Measurements from ENCODE around the gene KCTD21. TPM values are rescaled to one million over a fixed set of nuclear protein-coding genes. Genes with fewer than 3 reads are reported as not detected.

The KCTD21 gene
- total and polyA plus RNA-seq, 10 of the 15 experiments (the other 5 are each of a cell fraction or from before 2014, with no cell fraction given), result 0.63 to 5.4 (median 3.6) TPM

GRCh38 chr11:78166855-78167469 is 21.5 kb downstream of the KCTD21 start:
- BruUV-seq (replicated peaks), result no TSS peak
- ChIA-PET CTCF (no interaction called here), SMC1A (ENCODE audit: uncharacterized antibody, unreplicated experiment) (no interaction called here), RAD21 (ENCODE audit: unreplicated experiment) (no interaction called here), POLR2A (no interaction called here)
- ATAC-seq (no peak), FAIRE-seq (no peak), DNase-seq (ENCODE audit: low read depth, low spot score) (no peak)
- no peak overlapping the region for H3K9ac ChIP-seq (ENCODE audit: control insufficient read depth, insufficient read depth, low read length)
- no peak overlapping the region for H2AFZ ChIP-seq (ENCODE audit: control insufficient read depth, low read depth, low read length)
- H3K4me3 ChIP-seq, result no peak overlapping the region
- no peaks in the 10 kb centered on the region for H3K4me1 ChIP-seq (ENCODE audit: control insufficient read depth, insufficient read depth, low read length)
- no peak overlapping the region for H3K4me2 ChIP-seq (ENCODE audit: control insufficient read depth, insufficient read depth)
- H3K79me2 ChIP-seq (ENCODE audit: control insufficient read depth, insufficient read depth, low read length), result no peaks in the 10 kb centered on the region
- H3K36me3 ChIP-seq (ENCODE audit: control insufficient read depth in 2 of 2, insufficient read depth in 2 of 2, low read length in 1 of 2), result no peaks in the 10 kb centered on the region; a peak in 1 of 4 replicates
- TF ChIP-seq KDM1A (IDR thresholded peaks at IDR 0.05; ENCODE audit: borderline replicate concordance) (no peak), DPF2 (IDR thresholded peaks at IDR 0.05) (no peak), CHD1 (IDR thresholded peaks at IDR 0.05; ENCODE audit: low read depth, low read length) (no peak), PAX5 (IDR thresholded peaks at IDR 0.05; ENCODE audit: borderline replicate concordance, low read depth, low read length) (no peak), ATF2 (IDR thresholded peaks at IDR 0.05; ENCODE audit: low read length) (no peak), PKNOX1 (IDR thresholded peaks at IDR 0.05) (no peak), RELB (IDR thresholded peaks at IDR 0.05; ENCODE audit: low read depth) (no peak), TCF12 (IDR thresholded peaks at IDR 0.05; ENCODE audit: low read depth, low read length) (no peak), CEBPB (IDR thresholded peaks at IDR 0.05; ENCODE audit: borderline replicate concordance in 1 of 2, low read depth in 2 of 2, low read length in 2 of 2) (no peak), BRCA1 (IDR thresholded peaks at IDR 0.05; ENCODE audit: low read depth, low read length) (no peak), NR2F1 (conservative IDR thresholded peaks at IDR 0.05) (no peak), PML (IDR thresholded peaks at IDR 0.05; ENCODE audit: low read length) (no peak), CUX1 (IDR thresholded peaks at IDR 0.05; ENCODE audit: insufficient replicate concordance, low read depth, low read length) (no peak), BCL11A (IDR thresholded peaks at IDR 0.05; ENCODE audit: low read depth, low read length) (no peak), CBX5 (IDR thresholded peaks at IDR 0.05; ENCODE audit: low read depth) (no peak)
- no peaks in the 10 kb centered on the region for H3K27me3 ChIP-seq (replicated peaks in 1 of 2; ENCODE audit: control insufficient read depth in 2 of 2, insufficient read depth in 2 of 2, low read length in 1 of 2)
- in situ Hi-C loops (cut with MboI), result no loop called here
- no peak overlapping the region for H3K27ac ChIP-seq (ENCODE audit: control insufficient read depth, insufficient read depth)
- H3K9me3 ChIP-seq (replicated peaks; ENCODE audit: control insufficient read depth, insufficient read depth, low read length), result no peaks in the 10 kb centered on the region
- no peaks in the 10 kb centered on the region for H4K20me1 ChIP-seq (ENCODE audit: control insufficient read depth, insufficient read depth)
- WGBS (ENCODE audit: insufficient coverage, insufficient replicate concordance, low lambda C conversion rate, missing lambda C conversion rate), result 53% methylated on average over 6 of the region's 6 CpGs
- intact Hi-C loops (cut with micrococcal nuclease; ENCODE audit: unreplicated experiment), result no loop called here

Measured in GM12878 (cell line).